A549 (cell line): ENCODE measurements around the gene RRAS. TPM values are rescaled to one million over a fixed set of nuclear protein-coding genes. Genes with fewer than 3 reads are reported as not detected.

Experiments used
- ATAC-seq, 2 experiments: fragments of 200-7000 bp in 1 of 2; fragments of >200 bp in 1 of 2; cut with Nextera tagmentation in 1 of 2; cut with Tn5 transposase in 1 of 2; 3 replicates each; pipeline versions ENCODE4 v1.8.0 to v1.9.1; 2018 to 2020; ENCODE audit warnings: mild to moderate bottlenecking in 1 of 2, moderate library complexity in 1 of 2
- CTCF ChIA-PET: fragments of 300-600 bp; sonication (Branson Sonifier 250); formaldehyde crosslinking; extraction: SDS; loops from one replicate; lab custom pipeline; 2021; ENCODE audit warnings: antibody characterized with exemption, inconsistent platforms; lab: Yijun Ruan, JAX
- POLR2A ChIA-PET: fragments of 350-600 bp; formaldehyde crosslinking; extraction: SDS; loops from one replicate; lab custom pipeline; 2021; ENCODE audit warnings: antibody characterized with exemption, inconsistent platforms; lab: Yijun Ruan, JAX
- DNase-seq, 2 experiments: peaks; one replicate each; pipeline versions ENCODE4 v3.0.0 to v3.0.0-alpha.2; 2011 to 2016; ENCODE audit warnings: low read depth in 1 of 2, low spot score in 1 of 2
- FAIRE-seq: peaks from 2 replicates; lab custom pipeline; 2011; peaks lifted over from hg19 to GRCh38; lab: Jason Lieb, UNC
- H3K27ac ChIP-seq, 2 experiments: fragments of >200 bp; sonication (Bioruptor Twin); formaldehyde crosslinking; 3 replicates each; pipeline ENCODE4 v1.5.1; 2016 to 2017
- H3K4me1 ChIP-seq: fragments of >200 bp; sonication (Bioruptor Twin); formaldehyde crosslinking; 3 replicates; pipeline ENCODE4 v1.6.1; 2016
- H3K4me2 ChIP-seq: fragments of >200 bp; sonication (Bioruptor Twin); formaldehyde crosslinking; 3 replicates; pipeline ENCODE4 v1.6.1; 2016
- H3K4me3 ChIP-seq: fragments of >200 bp; sonication (Bioruptor Twin); formaldehyde crosslinking; 3 replicates; pipeline ENCODE4 v1.5.1; 2016
- H3K9me3 ChIP-seq: fragments of >200 bp; sonication (Bioruptor Twin); formaldehyde crosslinking; 3 replicates; pipeline ENCODE4 v1.6.1; 2016
- ATOH8 ChIP-seq: fragments of 250-450 bp; sonication (Bioruptor Pico); IDR thresholded peaks from 2 replicates; pipeline ENCODE4 v1.5.0; 2020; ENCODE audit warnings: low read depth, mild to moderate bottlenecking, moderate library complexity
- CBX2 ChIP-seq: fragments of 200-600 bp; sonication (generic); IDR thresholded peaks from 2 replicates; pipeline ENCODE4 v1.6.1; 2016; ENCODE audit warnings: low read depth, mild to moderate bottlenecking, borderline replicate concordance
- CEBPB ChIP-seq, 2 experiments: fragments of >200 bp in 1 of 2; sonication (Bioruptor Twin) in 1 of 2; formaldehyde crosslinking in 1 of 2; IDR thresholded peaks; 2 replicates each; pipeline ENCODE4 v1.6.1; 2012 to 2016
- CHD2 ChIP-seq: fragments of 150-350 bp; IDR thresholded peaks from 2 replicates; pipeline ENCODE4 v1.6.1; 2014; ENCODE audit warnings: low read length; ENCODE audit not compliant: partially characterized antibody
- CHD4 ChIP-seq: fragments of 200-600 bp; sonication (generic); IDR thresholded peaks from 2 replicates; pipeline ENCODE4 v1.6.1; 2016; ENCODE audit warnings: antibody characterized with exemption, mild to moderate bottlenecking, borderline replicate concordance
- CTCF ChIP-seq: fragments of >200 bp; sonication (Bioruptor Twin); formaldehyde crosslinking; IDR thresholded peaks from 3 replicates; pipeline ENCODE4 v1.5.1; 2016
- EHMT2 ChIP-seq: fragments of 200-600 bp; sonication (generic); IDR thresholded peaks from 2 replicates; pipeline ENCODE4 v1.6.1; 2016; ENCODE audit warnings: antibody characterized with exemption, low read depth, mild to moderate bottlenecking, moderate library complexity
- HDAC2 ChIP-seq: fragments of 200-600 bp; sonication (generic); IDR thresholded peaks from 2 replicates; pipeline ENCODE4 v1.6.1; 2016
- HES2 ChIP-seq: fragments of >200 bp; sonication (Bioruptor Twin); formaldehyde crosslinking; IDR thresholded peaks from 2 replicates; pipeline ENCODE4 v1.6.1; 2016
- JUNB ChIP-seq: fragments of >200 bp; sonication (Bioruptor Twin); formaldehyde crosslinking; IDR thresholded peaks from 2 replicates; pipeline ENCODE4 v1.6.1; 2016
- MAZ ChIP-seq: fragments of 150-350 bp; IDR thresholded peaks from 2 replicates; pipeline ENCODE4 v1.6.1; 2014; ENCODE audit warnings: antibody characterized with exemption, low read depth, low read length, borderline replicate concordance
- NR3C1 ChIP-seq: fragments of >200 bp; sonication (Bioruptor Twin); formaldehyde crosslinking; IDR thresholded peaks from 3 replicates; pipeline ENCODE4 v1.6.1; 2017
- PBX3 ChIP-seq: IDR thresholded peaks from 2 replicates; pipeline ENCODE4 v1.6.1; 2012
- POLR2AphosphoS2 ChIP-seq: conservative IDR thresholded peaks from 2 replicates; pipeline ENCODE4 v1.6.1; 2012; ENCODE audit warnings: low read length, improper control_type of control experiment, inconsistent platforms
- RAD21 ChIP-seq, 2 experiments: fragments of >200 bp in 1 of 2; sonication (Bioruptor Twin) in 1 of 2; formaldehyde crosslinking in 1 of 2; IDR thresholded peaks in 1 of 2; conservative IDR thresholded peaks in 1 of 2; 2 replicates in 1 of 2; 3 replicates in 1 of 2; pipeline ENCODE4 v1.6.1; 2012 to 2018; ENCODE audit warnings: inconsistent platforms in 1 of 2
- RCOR1 ChIP-seq: fragments of 150-350 bp; IDR thresholded peaks from 2 replicates; pipeline ENCODE4 v1.6.1; 2014; ENCODE audit warnings: antibody characterized with exemption, low read length, low read depth
- SMC3 ChIP-seq: fragments of >200 bp; sonication (Bioruptor Twin); formaldehyde crosslinking; IDR thresholded peaks from 3 replicates; pipeline ENCODE4 v1.6.1; 2018; ENCODE audit warnings: inconsistent platforms
- SREBF2 ChIP-seq: fragments of 450-650 bp; IDR thresholded peaks from 2 replicates; pipeline ENCODE4 v1.6.1; 2014; ENCODE audit warnings: mild to moderate bottlenecking, moderate library complexity
- TP53 ChIP-seq: fragments of 250-450 bp; sonication (Bioruptor Pico); IDR thresholded peaks from 2 replicates; pipeline ENCODE4 v1.5.0; 2021; ENCODE audit warnings: mild to moderate bottlenecking, moderate library complexity
- WGBS: methylation state at CpG from one replicate; pipeline ENCODE4 v1.1.6; 2017; ENCODE audit errors: missing lambda C conversion rate; 5-methylcytosine and 5-hydroxymethylcytosine counted together
- polyA plus RNA-seq, 4 experiments: library from polyadenylated mRNA; depleted of rRNA in 3 of 4; stranded (reverse); fragments of >200 nt; fragmentation: RNase III in 1 of 4; extraction: RNeasy Plus Mini Kit Qiagen cat#74134 plus additional on column Dnase treatment in 1 of 4; gene quantifications; 2 replicates in 3 of 4; 3 replicates in 1 of 4; pipeline ENCODE4 v1.2.3, GENCODE V29; 2011 to 2017
- small RNA-seq, 6 experiments: library from RNA; depleted of rRNA; stranded (forward); fragments of <200 nt; gene quantifications; one replicate each; pipeline ENCODE3, GENCODE V24; 2012

RRAS gene
- polyA plus RNA-seq, 2 of the 4 experiments (the other 2 are of a cell fraction) = 47.6 to 49.2 TPM

GRCh38 chr19:49588365-49589122 is 51.4 kb downstream of the RRAS start:
- no peak for TF ChIP-seq EHMT2
- no peak for TF ChIP-seq HDAC2
- TF ChIP-seq CHD2 = no peak
- TF ChIP-seq ATOH8 = no peak
- no peak for TF ChIP-seq CHD4
- no peak for TF ChIP-seq POLR2AphosphoS2
- no peak for TF ChIP-seq RAD21 (conservative IDR thresholded peaks at IDR 0.05 in 1 of 2, IDR thresholded peaks at IDR 0.05 in 1 of 2)
- TF ChIP-seq RCOR1 = no peak
- no peak for TF ChIP-seq SMC3
- no peak for TF ChIP-seq CEBPB (IDR thresholded peaks at IDR 0.05)
- no peak for TF ChIP-seq HES2
- no peak for TF ChIP-seq PBX3
- FAIRE-seq (no peak), DNase-seq (no peak), ATAC-seq (no peak)
- Histone ChIP-seq H3K9me3 (no peaks in the 10 kb centered on the region), H3K4me3 (no peak overlapping the region), H3K27ac (no peak overlapping the region), H3K4me2 (no peak overlapping the region), H3K4me1 (peaks cover 5% of the 10 kb centered on the region)
- WGBS = 79% methylated on average over 17 of the region's 18 CpGs
- POLR2A ChIA-PET = interaction anchor here (3.1 kb wide), 1 partner anchor 53 kb away, joined by 45 read pairs; the partner anchor contains the start of genes RRAS and SCAF1
- CTCF ChIA-PET = interaction anchor here (0.5 to 3.3 kb wide), 5 partner anchors 8 to 92 kb away, joined by 3 to 18 read pairs (median 3); partner anchors contain the start of gene NOSIP

GRCh38 chr19:49587227-49587626 is 52.7 kb downstream of the RRAS start:
- ChIA-PET POLR2A (interaction anchor here (0.6 kb wide), 5 partner anchors 8 to 341 kb away, joined by 3 to 5 read pairs (median 3); partner anchors contain the start of gene MED25), CTCF (interaction anchor here (0.6 to 3.3 kb wide), 3 partner anchors 17 to 557 kb away, joined by 3 to 18 read pairs (median 10); no protein-coding TSS in a partner anchor)
- WGBS = 77% methylated on average over 8 of the region's 8 CpGs
- H3K9me3 ChIP-seq = no peaks in the 10 kb centered on the region
- no peak overlapping the region for H3K27ac ChIP-seq
- TF ChIP-seq SREBF2 = no peak
- no peak for TF ChIP-seq TP53
- TF ChIP-seq CTCF = no peak
- no peak for TF ChIP-seq NR3C1
- no peak for TF ChIP-seq RCOR1
- no peak for TF ChIP-seq ATOH8
- no peak for TF ChIP-seq JUNB
- no peak for TF ChIP-seq CBX2
- TF ChIP-seq MAZ = no peak
- FAIRE-seq (no peak), DNase-seq (no peak), ATAC-seq (no peak)
- H3K4me3 ChIP-seq = no peak overlapping the region
- peaks cover 4% of the 10 kb centered on the region; the same call in 1 of the 3 replicates for H3K4me1 ChIP-seq
- H3K4me2 ChIP-seq = no peak overlapping the region

Small RNAs within 50 kb of the gene (small RNA-seq; reads per million reads assigned to genes)
- 0 to 1.4 (median 0) reads per million in 6 experiments for gene MIR5088

Other genes with a start within 250 kb of the RRAS start
- gene PTH2, start 216.7 kb downstream of the RRAS start, polyA plus RNA-seq (2011; rRNA removed) = not detected in 2 replicates
- gene PTH2, start 216.7 kb downstream of the RRAS start, polyA plus RNA-seq (2017; fragmentation: RNase III; extraction: RNeasy Plus Mini Kit Qiagen cat#74134 plus additional on column Dnase treatment) = not detected in 3 replicates
- gene GFY, start 214.8 kb downstream of the RRAS start, polyA plus RNA-seq (2011; rRNA removed) = 0.06 TPM in 1 of 2 replicates, not detected in the other
- 0.16 to 0.18 TPM in 2 of 3 replicates, not detected in the other for gene GFY, start 214.8 kb downstream of the RRAS start, polyA plus RNA-seq (2017; fragmentation: RNase III; extraction: RNeasy Plus Mini Kit Qiagen cat#74134 plus additional on column Dnase treatment)
- gene SLC17A7, start 198.6 kb downstream of the RRAS start, polyA plus RNA-seq (2011; rRNA removed) = 0.48 and 0.50 TPM in 2 replicates
- 0.35 to 0.44 TPM (median 0.39 TPM) in 3 replicates for gene SLC17A7, start 198.6 kb downstream of the RRAS start, polyA plus RNA-seq (2017; fragmentation: RNase III; extraction: RNeasy Plus Mini Kit Qiagen cat#74134 plus additional on column Dnase treatment)
- gene PIH1D1, start 188.3 kb downstream of the RRAS start, polyA plus RNA-seq (2011; rRNA removed) = 74.1 and 89.7 TPM in 2 replicates
- 96.8 to 114 TPM (median 113 TPM) in 3 replicates for gene PIH1D1, start 188.3 kb downstream of the RRAS start, polyA plus RNA-seq (2017; fragmentation: RNase III; extraction: RNeasy Plus Mini Kit Qiagen cat#74134 plus additional on column Dnase treatment)
- gene ALDH16A1, start 186.9 kb downstream of the RRAS start, polyA plus RNA-seq (2011; rRNA removed) = 9.7 and 10.2 TPM in 2 replicates
- 19.9 to 23.0 TPM (median 23.0 TPM) in 3 replicates for gene ALDH16A1, start 186.9 kb downstream of the RRAS start, polyA plus RNA-seq (2017; fragmentation: RNase III; extraction: RNeasy Plus Mini Kit Qiagen cat#74134 plus additional on column Dnase treatment)
- gene FLT3LG, start 165.9 kb downstream of the RRAS start, polyA plus RNA-seq (2011; rRNA removed) = 0.42 and 0.58 TPM in 2 replicates
- gene FLT3LG, start 165.9 kb downstream of the RRAS start, polyA plus RNA-seq (2017; fragmentation: RNase III; extraction: RNeasy Plus Mini Kit Qiagen cat#74134 plus additional on column Dnase treatment) = 0.99 to 1.2 TPM (median 1.0 TPM) in 3 replicates
- gene RPL13A, start 152.5 kb downstream of the RRAS start, polyA plus RNA-seq (2011; rRNA removed) = 5,391 and 5,410 TPM in 2 replicates
- gene RPL13A, start 152.5 kb downstream of the RRAS start, polyA plus RNA-seq (2017; fragmentation: RNase III; extraction: RNeasy Plus Mini Kit Qiagen cat#74134 plus additional on column Dnase treatment) = 3,383 to 3,595 TPM (median 3,438 TPM) in 3 replicates
- 2,624 and 3,014 TPM in 2 replicates for gene RPS11, start 143.7 kb downstream of the RRAS start, polyA plus RNA-seq (2011; rRNA removed)
- 3,721 to 3,877 TPM (median 3,793 TPM) in 3 replicates for gene RPS11, start 143.7 kb downstream of the RRAS start, polyA plus RNA-seq (2017; fragmentation: RNase III; extraction: RNeasy Plus Mini Kit Qiagen cat#74134 plus additional on column Dnase treatment)
- 25.7 and 32.0 TPM in 2 replicates for gene FCGRT, start 127.5 kb downstream of the RRAS start, polyA plus RNA-seq (2011; rRNA removed)
- 20.0 to 28.4 TPM (median 28.4 TPM) in 3 replicates for gene FCGRT, start 127.5 kb downstream of the RRAS start, polyA plus RNA-seq (2017; fragmentation: RNase III; extraction: RNeasy Plus Mini Kit Qiagen cat#74134 plus additional on column Dnase treatment)
- 0.31 and 0.41 TPM in 2 replicates for gene RCN3, start 112.1 kb downstream of the RRAS start, polyA plus RNA-seq (2011; rRNA removed)
- gene RCN3, start 112.1 kb downstream of the RRAS start, polyA plus RNA-seq (2017; fragmentation: RNase III; extraction: RNeasy Plus Mini Kit Qiagen cat#74134 plus additional on column Dnase treatment) = 1.6 to 2.1 TPM (median 1.8 TPM) in 3 replicates
- 49.0 and 52.5 TPM in 2 replicates for gene NOSIP, start 59.6 kb downstream of the RRAS start, polyA plus RNA-seq (2011; rRNA removed)
- 98.0 to 105 TPM (median 101 TPM) in 3 replicates for gene NOSIP, start 59.6 kb downstream of the RRAS start, polyA plus RNA-seq (2017; fragmentation: RNase III; extraction: RNeasy Plus Mini Kit Qiagen cat#74134 plus additional on column Dnase treatment)
- 0.53 and 0.82 TPM in 2 replicates for gene PRRG2, start 58.8 kb downstream of the RRAS start, polyA plus RNA-seq (2011; rRNA removed)
- 0.68 to 1.1 TPM (median 1.0 TPM) in 3 replicates for gene PRRG2, start 58.8 kb downstream of the RRAS start, polyA plus RNA-seq (2017; fragmentation: RNase III; extraction: RNeasy Plus Mini Kit Qiagen cat#74134 plus additional on column Dnase treatment)
- gene PRR12, start 49.0 kb downstream of the RRAS start, polyA plus RNA-seq (2011; rRNA removed) = 0.78 and 1.6 TPM in 2 replicates
- 13.0 to 16.3 TPM (median 15.6 TPM) in 3 replicates for gene PRR12, start 49.0 kb downstream of the RRAS start, polyA plus RNA-seq (2017; fragmentation: RNase III; extraction: RNeasy Plus Mini Kit Qiagen cat#74134 plus additional on column Dnase treatment)
- 4.0 and 6.1 TPM in 2 replicates for gene SCAF1, start 2.1 kb upstream of the RRAS start, polyA plus RNA-seq (2011; rRNA removed)
- gene SCAF1, start 2.1 kb upstream of the RRAS start, polyA plus RNA-seq (2017; fragmentation: RNase III; extraction: RNeasy Plus Mini Kit Qiagen cat#74134 plus additional on column Dnase treatment) = 41.0 to 47.9 TPM (median 47.2 TPM) in 3 replicates
- 54.0 and 68.6 TPM in 2 replicates for gene IRF3, start 25.7 kb upstream of the RRAS start, polyA plus RNA-seq (2011; rRNA removed)
- 88.5 to 114 TPM (median 103 TPM) in 3 replicates for gene IRF3, start 25.7 kb upstream of the RRAS start, polyA plus RNA-seq (2017; fragmentation: RNase III; extraction: RNeasy Plus Mini Kit Qiagen cat#74134 plus additional on column Dnase treatment)
- gene BCL2L12, start 25.8 kb upstream of the RRAS start, polyA plus RNA-seq (2011; rRNA removed) = 26.6 and 29.2 TPM in 2 replicates
- 47.8 to 53.0 TPM (median 48.6 TPM) in 3 replicates for gene BCL2L12, start 25.8 kb upstream of the RRAS start, polyA plus RNA-seq (2017; fragmentation: RNase III; extraction: RNeasy Plus Mini Kit Qiagen cat#74134 plus additional on column Dnase treatment)
- 440 and 504 TPM in 2 replicates for gene PRMT1, start 37.1 kb upstream of the RRAS start, polyA plus RNA-seq (2011; rRNA removed)
- gene PRMT1, start 37.1 kb upstream of the RRAS start, polyA plus RNA-seq (2017; fragmentation: RNase III; extraction: RNeasy Plus Mini Kit Qiagen cat#74134 plus additional on column Dnase treatment) = 488 to 516 TPM (median 500 TPM) in 3 replicates
- 2.0 and 2.9 TPM in 2 replicates for gene ADM5, start 49.5 kb upstream of the RRAS start, polyA plus RNA-seq (2011; rRNA removed)
- gene ADM5, start 49.5 kb upstream of the RRAS start, polyA plus RNA-seq (2017; fragmentation: RNase III; extraction: RNeasy Plus Mini Kit Qiagen cat#74134 plus additional on column Dnase treatment) = 4.3 to 4.5 TPM (median 4.4 TPM) in 3 replicates
- 8.2 and 8.5 TPM in 2 replicates for gene CPT1C, start 51.0 kb upstream of the RRAS start, polyA plus RNA-seq (2011; rRNA removed)
- 13.7 to 17.1 TPM (median 15.4 TPM) in 3 replicates for gene CPT1C, start 51.0 kb upstream of the RRAS start, polyA plus RNA-seq (2017; fragmentation: RNase III; extraction: RNeasy Plus Mini Kit Qiagen cat#74134 plus additional on column Dnase treatment)
- not detected in 2 replicates for gene TSKS, start 123.2 kb upstream of the RRAS start, polyA plus RNA-seq (2011; rRNA removed)
- not detected in 3 replicates for gene TSKS, start 123.2 kb upstream of the RRAS start, polyA plus RNA-seq (2017; fragmentation: RNase III; extraction: RNeasy Plus Mini Kit Qiagen cat#74134 plus additional on column Dnase treatment)
- 36.6 and 41.6 TPM in 2 replicates for gene AP2A1, start 126.9 kb upstream of the RRAS start, polyA plus RNA-seq (2011; rRNA removed)
- gene AP2A1, start 126.9 kb upstream of the RRAS start, polyA plus RNA-seq (2017; fragmentation: RNase III; extraction: RNeasy Plus Mini Kit Qiagen cat#74134 plus additional on column Dnase treatment) = 53.4 to 62.1 TPM (median 58.6 TPM) in 3 replicates
- 12.5 and 14.5 TPM in 2 replicates for gene FUZ, start 173.1 kb upstream of the RRAS start, polyA plus RNA-seq (2011; rRNA removed)
- 15.9 to 23.7 TPM (median 21.7 TPM) in 3 replicates for gene FUZ, start 173.1 kb upstream of the RRAS start, polyA plus RNA-seq (2017; fragmentation: RNase III; extraction: RNeasy Plus Mini Kit Qiagen cat#74134 plus additional on column Dnase treatment)
- 20.4 and 27.1 TPM in 2 replicates for gene MED25, start 178.1 kb upstream of the RRAS start, polyA plus RNA-seq (2011; rRNA removed)
- gene MED25, start 178.1 kb upstream of the RRAS start, polyA plus RNA-seq (2017; fragmentation: RNase III; extraction: RNeasy Plus Mini Kit Qiagen cat#74134 plus additional on column Dnase treatment) = 36.4 to 41.6 TPM (median 40.1 TPM) in 3 replicates
- 27.7 and 41.2 TPM in 2 replicates for gene PTOV1, start 211.0 kb upstream of the RRAS start, polyA plus RNA-seq (2011; rRNA removed)
- gene PTOV1, start 211.0 kb upstream of the RRAS start, polyA plus RNA-seq (2017; fragmentation: RNase III; extraction: RNeasy Plus Mini Kit Qiagen cat#74134 plus additional on column Dnase treatment) = 119 to 153 TPM (median 147 TPM) in 3 replicates
- 22.5 and 23.3 TPM in 2 replicates for gene PNKP, start 227.4 kb upstream of the RRAS start, polyA plus RNA-seq (2011; rRNA removed)
- 63.8 to 75.9 TPM (median 71.2 TPM) in 3 replicates for gene PNKP, start 227.4 kb upstream of the RRAS start, polyA plus RNA-seq (2017; fragmentation: RNase III; extraction: RNeasy Plus Mini Kit Qiagen cat#74134 plus additional on column Dnase treatment)
- gene AKT1S1, start 237.2 kb upstream of the RRAS start, polyA plus RNA-seq (2011; rRNA removed) = 39.2 and 41.5 TPM in 2 replicates
- gene AKT1S1, start 237.2 kb upstream of the RRAS start, polyA plus RNA-seq (2017; fragmentation: RNase III; extraction: RNeasy Plus Mini Kit Qiagen cat#74134 plus additional on column Dnase treatment) = 63.4 to 75.9 TPM (median 75.3 TPM) in 3 replicates
- 12.3 and 18.0 TPM in 2 replicates for gene TBC1D17, start 237.6 kb upstream of the RRAS start, polyA plus RNA-seq (2011; rRNA removed)
- gene TBC1D17, start 237.6 kb upstream of the RRAS start, polyA plus RNA-seq (2017; fragmentation: RNase III; extraction: RNeasy Plus Mini Kit Qiagen cat#74134 plus additional on column Dnase treatment) = 26.6 to 44.8 TPM (median 41.5 TPM) in 3 replicates